NK-92 (cell line): Measurements from ENCODE around the gene PARD3.

ENCODE experiments used
- DNase-seq: peaks from one replicate; lab custom pipeline; 2025; ENCODE audit not compliant: unreplicated experiment; lab: John Stamatoyannopoulos, UW

Gene PARD3

DNA sequence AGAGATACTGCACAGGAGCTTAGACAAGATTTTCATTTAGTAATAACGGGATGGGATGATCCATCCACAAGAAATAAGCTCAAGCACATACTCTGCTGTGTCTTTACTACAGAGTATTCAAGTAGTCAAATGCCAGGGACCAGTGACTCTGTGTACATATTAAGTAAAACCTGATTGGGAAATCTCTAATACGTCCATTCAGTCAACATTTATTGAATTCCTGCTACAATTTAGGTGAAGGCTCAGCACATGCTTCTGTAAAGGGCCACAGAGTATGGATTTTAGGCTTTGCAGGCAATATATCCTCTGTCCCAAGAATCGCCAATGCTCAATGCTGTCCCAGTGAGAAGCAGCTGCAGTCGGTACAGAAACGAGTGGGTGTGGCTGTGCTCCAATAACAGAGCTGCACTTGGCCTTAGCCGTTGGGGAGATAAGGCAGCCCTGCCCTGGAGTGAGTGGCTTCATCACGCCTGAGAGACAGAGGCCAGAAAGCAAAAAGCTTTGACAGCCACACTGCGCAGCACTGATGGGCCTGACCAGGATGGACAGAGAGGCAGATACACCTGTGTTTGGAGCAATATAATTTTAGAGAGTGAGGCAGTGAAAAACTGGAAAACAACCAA lies 186.8 kb downstream of the PARD3 start:
- DNase-seq: no peak

DNA sequence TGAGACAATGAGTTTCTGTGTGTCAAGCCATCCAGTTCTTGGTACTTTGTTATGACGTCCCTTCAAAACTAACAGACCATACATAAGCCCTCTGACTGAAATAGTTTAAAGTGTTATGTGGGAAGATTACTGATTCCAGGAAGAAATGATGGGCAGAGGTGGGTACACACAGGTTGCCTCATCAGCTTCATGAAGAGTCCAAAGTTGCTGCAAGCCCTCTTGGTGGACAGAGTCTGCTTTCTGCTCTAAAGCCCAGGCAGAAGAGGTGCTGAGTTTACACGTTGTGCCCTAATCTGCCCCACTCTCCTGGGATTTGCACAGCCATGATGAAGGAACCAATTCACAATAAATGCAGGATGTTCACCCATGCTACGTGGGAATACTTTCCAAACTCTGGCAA lies 187.4 kb downstream of the PARD3 start:
- DNase-seq: no peak

GRCh38 chr10:34627331-34627730 lies 187.8 kb downstream of the PARD3 start:
- DNase-seq: no peak

DNA sequence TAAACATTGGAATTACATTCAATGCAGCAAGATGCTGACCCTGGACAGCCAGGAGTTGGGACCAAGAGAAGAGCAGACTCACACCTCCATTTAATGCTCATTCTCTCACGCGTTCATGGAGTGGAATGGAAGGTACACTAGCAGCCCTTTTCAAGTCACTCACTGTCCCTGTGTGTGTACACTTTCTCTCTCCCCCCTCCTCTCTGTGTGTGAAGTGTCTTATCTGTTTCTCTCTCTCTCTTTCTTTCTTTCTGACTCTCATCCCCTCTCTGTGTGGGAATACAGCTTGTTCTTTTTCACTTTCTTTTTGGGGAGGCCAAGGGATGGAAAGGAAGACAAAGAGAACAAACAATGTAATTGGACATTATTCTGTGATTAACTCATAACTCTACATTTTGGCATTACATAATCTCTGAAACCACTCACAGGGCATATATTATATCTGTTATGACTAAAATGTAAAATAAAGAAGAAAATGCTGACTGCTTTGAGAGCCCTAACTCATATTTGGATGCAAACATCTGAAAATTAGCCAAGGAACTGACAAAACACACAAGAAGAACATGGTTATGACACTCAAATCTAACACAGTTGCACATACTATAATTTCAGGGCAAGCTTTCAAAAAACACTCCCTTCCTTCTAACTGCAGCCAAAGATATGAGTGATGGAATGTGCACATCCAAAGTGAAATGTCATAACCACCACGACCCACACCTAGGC lies 188.8 kb downstream of the PARD3 start:
- DNase-seq: no peak

DNA sequence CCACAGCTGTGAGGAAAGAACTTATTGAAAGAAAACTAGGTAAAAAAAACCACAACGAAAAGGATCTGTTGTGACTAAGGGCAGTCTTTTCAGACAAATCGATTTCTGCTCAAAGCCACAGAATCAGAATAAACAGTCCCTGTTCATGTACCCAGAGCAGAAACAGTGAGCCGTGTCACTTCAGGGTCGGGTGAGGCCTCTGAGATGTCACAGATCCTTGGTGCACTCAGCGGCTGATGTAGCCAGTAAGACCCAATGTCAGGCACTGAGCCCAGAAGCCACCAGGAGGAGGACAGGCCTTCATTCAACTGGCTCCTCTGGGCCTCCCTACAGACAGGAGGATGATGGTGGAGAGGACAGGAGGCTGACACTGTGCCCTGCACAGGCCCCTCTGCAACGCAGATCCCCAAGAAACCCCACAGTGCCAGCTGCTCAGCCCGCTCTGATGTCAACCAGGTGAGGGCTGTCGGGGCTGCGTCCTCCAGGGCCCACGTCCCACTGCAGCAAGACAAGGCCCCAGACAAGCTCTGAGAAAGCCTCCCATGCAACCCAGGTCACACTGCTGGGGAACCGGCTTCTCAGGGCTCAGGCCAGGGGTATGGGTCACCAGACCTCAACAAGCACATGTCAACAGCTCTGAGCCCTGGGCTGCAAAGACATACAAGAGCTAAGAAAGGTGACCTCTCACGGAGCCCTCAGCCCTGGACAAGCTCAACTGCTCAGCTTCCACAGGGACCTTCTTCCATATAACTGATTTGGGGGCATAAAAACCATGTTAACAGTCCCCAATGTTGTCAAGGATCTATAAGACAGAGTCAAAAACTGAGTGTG lies 190.6 kb downstream of the PARD3 start:
- no peak for DNase-seq

DNA sequence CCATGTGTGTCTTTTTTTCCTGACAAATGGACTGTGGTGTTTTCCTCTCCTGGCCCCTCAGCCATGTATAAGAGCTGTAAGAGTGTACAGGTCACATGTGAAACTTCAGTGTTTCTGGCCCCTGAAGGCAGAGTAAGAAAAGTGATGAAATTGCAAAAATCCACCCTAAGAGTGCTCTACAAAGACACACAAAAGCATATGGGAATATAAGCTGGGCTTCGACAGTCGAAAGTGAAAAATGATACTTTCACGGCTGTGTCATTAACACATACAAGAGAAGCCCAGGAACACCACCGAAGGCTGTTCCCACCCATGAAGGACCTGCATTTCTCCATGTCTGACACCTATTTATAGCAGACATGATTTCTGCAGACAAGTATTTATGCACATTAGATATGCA lies 192.2 kb downstream of the PARD3 start:
- no peak for DNase-seq

DNA sequence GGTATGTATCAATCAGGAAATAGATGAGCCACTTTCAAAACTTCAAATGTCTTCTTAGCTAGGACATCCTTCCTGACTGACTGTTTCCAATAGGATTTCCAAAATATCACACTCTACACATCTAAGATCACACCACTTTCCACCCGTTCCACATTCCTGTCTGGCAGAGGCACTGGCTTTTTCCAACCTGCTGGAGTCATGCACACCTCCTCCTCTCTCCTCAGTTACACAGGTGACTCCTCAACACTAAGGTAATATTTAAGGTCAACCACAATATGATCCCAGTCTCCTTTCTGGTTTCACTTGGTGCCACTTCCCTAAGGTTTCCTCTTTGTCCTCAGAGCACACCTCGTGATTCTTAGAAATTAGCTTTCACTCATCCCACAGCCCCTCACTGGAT lies 196.5 kb downstream of the PARD3 start:
- no peak for DNase-seq

DNA sequence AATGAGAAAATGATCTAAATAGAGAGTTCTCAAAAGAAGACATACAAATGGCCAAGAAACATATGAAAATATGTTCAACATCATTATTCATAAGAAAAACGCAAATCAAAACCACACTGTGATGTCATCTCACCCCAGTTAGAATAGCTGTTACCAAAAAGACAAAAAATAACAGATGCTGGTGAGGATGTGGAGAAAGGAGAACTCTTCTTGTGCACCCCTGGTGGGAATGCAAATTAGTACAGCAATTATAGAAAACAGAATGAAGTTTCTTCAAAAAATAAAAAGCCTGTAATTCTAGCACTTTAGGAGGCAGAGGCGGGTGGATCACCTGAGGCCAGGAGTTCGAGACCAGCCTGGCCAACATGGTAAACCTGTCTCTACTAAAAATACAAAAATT lies 199.3 kb downstream of the PARD3 start:
- DNase-seq: no peak

GRCh38 chr10:34613491-34613890 lies 201.6 kb downstream of the PARD3 start:
- no peak for DNase-seq

DNA sequence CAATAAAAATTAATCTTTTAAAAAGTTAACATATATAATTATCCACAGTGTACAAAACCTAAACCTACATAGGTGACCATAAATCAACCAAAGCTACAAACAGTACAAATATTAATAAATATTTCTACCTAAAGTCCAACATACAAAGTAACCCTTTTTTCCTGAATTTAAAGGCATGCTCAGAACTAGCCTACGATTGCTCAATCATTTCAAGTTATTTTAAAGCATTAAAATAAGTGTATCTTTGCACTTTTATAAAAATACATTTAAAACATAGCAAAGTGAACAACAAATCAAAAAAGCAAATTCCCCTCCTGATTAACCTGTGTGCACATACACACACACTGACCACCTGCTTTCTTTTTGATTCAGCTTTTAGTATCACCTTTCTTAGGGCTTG lies 202.2 kb downstream of the PARD3 start:
- DNase-seq: no peak

- no peak for DNase-seq
Measured at GRCh38 chr10:34612446-34612845, 202.7 kb downstream of the PARD3 start.

DNA sequence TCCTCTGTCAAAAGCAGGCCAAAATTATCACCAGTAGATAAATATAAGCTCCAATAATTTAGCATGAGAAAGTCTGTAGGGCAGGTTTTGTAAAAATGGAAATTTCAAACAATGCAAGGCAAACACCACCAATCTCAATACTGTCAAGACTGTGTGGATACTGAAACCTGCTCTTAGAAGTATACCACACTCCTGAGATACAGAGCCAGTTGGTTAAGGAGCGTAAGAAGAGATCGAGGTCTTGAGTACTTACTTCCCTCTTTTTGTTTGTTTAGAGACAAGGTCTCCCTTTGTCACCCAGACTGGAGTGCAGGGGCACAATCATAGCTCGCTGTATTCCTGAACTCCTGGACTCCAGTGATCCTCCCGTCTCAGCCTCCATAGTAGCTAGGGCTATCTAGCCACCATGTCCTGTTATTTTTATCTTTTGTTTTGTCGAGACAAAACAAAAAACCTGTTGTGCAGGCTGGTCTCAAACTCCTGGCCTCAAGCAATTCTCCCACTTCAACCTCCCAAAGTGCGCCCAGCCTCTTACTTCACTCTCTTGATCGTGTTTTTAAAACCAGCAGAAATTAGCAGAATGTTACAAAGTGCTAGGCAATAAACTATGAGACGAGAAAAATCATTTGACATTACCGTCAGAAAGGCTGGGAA lies 205.7 kb downstream of the PARD3 start:
- no peak for DNase-seq

DNA sequence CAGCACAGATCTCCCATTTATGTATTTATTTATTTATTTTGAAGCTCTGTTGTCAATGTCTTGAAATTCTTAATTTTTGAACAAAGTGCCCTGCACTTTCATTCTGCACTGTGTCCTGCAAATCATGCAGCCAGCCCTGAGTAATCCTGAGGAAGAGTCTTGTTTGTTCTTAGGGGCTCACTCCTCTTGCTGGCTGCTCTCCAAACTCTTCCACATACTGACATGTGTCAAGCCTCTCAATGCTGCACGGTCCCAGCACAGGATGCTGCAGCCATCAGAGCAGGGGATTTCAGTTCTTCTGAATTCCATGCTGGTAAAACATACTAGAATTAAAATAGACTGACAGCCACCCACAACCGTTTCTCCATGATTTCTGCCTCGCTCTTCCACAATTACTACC lies 207.2 kb downstream of the PARD3 start:
- no peak for DNase-seq

- DNase-seq: no peak
Measured at GRCh38 chr10:34606890-34607289, 208.2 kb downstream of the PARD3 start.

DNA sequence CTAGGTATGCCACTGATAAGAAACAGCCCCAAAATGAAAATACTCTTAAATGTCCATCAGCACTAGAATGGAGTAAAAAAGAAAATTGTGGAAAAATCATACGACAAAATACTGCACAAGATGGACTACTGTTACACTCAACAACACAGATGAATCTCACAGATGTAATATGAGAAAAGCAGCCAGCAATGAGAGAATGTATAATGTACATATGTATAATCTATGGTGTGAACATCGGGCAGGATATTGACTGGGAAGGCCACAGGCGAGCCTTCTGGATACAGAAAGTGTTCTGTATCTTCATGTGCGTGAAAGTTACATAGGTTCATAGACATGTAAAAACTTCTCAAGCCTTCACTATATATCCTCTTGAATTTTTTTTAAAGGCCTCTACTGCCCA lies 212.6 kb downstream of the PARD3 start:
- no peak for DNase-seq

DNA sequence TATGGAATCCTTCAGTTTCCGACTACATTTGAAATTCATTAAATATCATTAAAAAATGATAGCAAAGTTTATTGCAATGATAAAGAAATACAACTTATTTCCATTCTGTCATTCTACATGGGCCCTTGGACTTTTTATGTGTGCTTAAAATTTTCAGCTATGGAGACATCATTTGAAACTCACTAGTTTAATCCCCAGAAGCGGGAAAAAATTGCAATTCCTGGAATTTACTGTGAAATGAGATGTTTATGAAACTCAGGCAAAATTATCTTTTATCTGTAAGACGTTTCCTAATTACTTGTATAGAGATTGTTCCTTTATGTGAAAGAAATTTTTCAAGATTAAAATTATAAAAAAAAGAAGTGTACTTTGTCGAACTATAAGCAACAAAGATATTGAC lies 213.4 kb downstream of the PARD3 start:
- DNase-seq: no peak

DNA sequence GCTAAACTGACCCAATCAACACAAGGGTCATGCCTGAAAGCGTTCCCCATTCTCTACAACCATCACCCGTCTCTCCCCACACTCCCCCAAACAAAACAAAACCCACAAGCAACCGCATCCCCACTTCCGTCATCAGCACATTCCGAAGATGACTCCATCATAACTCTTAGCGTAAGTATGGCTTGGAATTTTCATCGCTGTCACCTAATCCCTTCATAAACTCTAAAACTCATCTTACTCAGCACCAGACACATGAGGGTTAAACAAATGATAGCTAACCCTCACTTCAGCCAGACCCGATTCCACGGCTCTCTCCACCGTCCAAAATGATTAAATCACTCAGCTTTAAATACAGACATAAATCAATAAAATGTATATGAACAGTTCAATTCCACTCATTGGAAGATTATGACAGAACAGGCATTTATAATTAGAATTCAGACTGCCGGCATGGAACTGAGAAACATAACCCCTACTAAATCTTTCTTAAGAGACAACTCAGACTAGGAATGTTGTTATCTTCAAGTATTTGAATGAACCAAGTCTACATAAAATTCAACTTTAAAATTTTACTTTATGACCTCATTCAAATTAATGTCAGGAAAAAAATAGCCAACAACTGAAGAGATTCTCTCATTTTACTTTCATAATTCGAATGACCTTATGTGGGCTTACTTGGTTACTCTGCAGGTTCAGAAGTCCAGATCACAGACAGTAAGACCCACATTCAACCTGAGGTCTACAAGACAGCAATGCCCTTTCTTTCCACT lies 215.9 kb downstream of the PARD3 start:
- DNase-seq: no peak

DNA sequence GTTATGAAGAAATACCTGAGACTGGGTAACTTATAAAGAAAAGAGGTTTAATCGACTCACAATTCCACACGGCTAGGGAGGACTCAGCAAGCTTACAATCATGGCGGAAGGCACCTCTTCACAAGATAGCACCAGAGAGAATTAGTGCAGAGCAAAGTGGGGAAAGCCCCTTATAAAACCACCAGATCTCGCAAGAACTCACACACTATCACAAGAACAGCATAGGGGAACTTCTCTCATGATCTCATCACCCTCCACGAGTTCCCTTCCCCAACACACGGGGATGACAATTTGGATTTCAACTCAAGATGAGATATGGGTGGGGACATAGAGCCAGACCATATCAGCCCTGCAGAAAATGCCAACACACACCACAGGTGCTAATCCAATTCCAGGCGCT lies 218.7 kb downstream of the PARD3 start:
- DNase-seq: no peak

- DNase-seq: no peak
Measured at GRCh38 chr10:34593930-34594329, 221.2 kb downstream of the PARD3 start.

DNA sequence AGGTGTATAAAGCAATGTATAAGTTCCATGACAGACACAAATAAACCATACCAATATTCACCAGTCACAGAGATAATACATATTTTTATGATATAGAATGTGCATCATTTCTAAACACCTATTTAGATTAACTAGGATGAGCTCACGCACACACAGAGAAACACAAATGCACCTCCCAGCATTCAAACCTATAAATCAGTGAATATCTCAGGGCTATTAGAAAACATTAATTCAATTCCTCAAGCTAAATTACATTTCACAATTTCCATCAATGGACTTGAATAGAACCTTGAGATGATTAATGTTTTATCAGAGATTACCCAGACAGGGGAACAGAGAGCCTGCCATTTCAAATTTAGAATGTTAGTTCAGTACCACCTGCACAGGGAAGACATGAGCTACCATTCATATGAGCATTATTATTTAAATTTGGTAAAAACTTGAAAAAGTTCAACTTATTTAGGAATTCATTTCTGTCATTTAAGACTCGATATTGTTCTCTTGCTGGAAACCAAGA lies 221.7 kb downstream of the PARD3 start:
- DNase-seq: no peak

GRCh38 chr10:34590793-34591192 lies 224.3 kb downstream of the PARD3 start:
- DNase-seq: no peak
